Activated naive CD4-positive, alpha-beta T cell treated with anti-CD3 and anti-CD28 coated beads, Interleukin-2, amount 50 U/mL, for 72 hours (primary cell): ENCODE measurements around the gene FBXL19. TPM values are rescaled to one million over a fixed set of nuclear protein-coding genes. Genes with fewer than 3 reads are reported as not detected.
A peak's percentile ranks its signal among the peaks of the same experiment; 100 is the strongest.
"Not testable (repeated sequence)": the region's sequence is repeated elsewhere in the genome, so short reads cannot be mapped to it uniquely, and the experiment has no call there.

Experiments used
- ATAC-seq, 2 donors: fragments of 150-1000 bp; cut with Tn5 transposase; 2 replicates each; pipeline ENCODE4 v1.10.0; 2021; ENCODE audit warnings: mild to moderate bottlenecking in 2 of 2, moderate library complexity in 2 of 2
- DNase-seq, 2 donors: peaks; one replicate each; pipeline ENCODE4 v3.0.0; 2021 to 2022; ENCODE audit warnings: low spot score in 2 of 2
- H3K27ac Mint-ChIP-seq, 2 donors: one replicate each; pipeline ENCODE4 v1.8.0; 2022; ENCODE audit warnings: mild to moderate bottlenecking in 2 of 2, mixed read lengths in 2 of 2
- H3K36me3 Mint-ChIP-seq, 2 donors: one replicate each; pipeline ENCODE4 v1.8.0; 2022; ENCODE audit warnings: mixed read lengths in 2 of 2
- H3K9me3 Mint-ChIP-seq, 2 donors: one replicate each; pipeline ENCODE4 v1.8.0; 2022; ENCODE audit warnings: mixed read lengths in 2 of 2
- total RNA-seq, 2 donors: library from RNA; stranded (reverse); gene quantifications; one replicate each; pipeline ENCODE4 v1.2.3, GENCODE V29; 2022

Gene FBXL19, protein sequence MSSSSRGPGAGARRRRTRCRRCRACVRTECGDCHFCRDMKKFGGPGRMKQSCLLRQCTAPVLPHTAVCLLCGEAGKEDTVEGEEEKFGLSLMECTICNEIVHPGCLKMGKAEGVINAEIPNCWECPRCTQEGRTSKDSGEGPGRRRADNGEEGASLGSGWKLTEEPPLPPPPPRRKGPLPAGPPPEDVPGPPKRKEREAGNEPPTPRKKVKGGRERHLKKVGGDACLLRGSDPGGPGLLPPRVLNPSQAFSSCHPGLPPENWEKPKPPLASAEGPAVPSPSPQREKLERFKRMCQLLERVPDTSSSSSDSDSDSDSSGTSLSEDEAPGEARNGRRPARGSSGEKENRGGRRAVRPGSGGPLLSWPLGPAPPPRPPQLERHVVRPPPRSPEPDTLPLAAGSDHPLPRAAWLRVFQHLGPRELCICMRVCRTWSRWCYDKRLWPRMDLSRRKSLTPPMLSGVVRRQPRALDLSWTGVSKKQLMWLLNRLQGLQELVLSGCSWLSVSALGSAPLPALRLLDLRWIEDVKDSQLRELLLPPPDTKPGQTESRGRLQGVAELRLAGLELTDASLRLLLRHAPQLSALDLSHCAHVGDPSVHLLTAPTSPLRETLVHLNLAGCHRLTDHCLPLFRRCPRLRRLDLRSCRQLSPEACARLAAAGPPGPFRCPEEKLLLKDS
- total RNA-seq: 10 to 100 TPM; 24.4 to 36.4 TPM

DNA sequence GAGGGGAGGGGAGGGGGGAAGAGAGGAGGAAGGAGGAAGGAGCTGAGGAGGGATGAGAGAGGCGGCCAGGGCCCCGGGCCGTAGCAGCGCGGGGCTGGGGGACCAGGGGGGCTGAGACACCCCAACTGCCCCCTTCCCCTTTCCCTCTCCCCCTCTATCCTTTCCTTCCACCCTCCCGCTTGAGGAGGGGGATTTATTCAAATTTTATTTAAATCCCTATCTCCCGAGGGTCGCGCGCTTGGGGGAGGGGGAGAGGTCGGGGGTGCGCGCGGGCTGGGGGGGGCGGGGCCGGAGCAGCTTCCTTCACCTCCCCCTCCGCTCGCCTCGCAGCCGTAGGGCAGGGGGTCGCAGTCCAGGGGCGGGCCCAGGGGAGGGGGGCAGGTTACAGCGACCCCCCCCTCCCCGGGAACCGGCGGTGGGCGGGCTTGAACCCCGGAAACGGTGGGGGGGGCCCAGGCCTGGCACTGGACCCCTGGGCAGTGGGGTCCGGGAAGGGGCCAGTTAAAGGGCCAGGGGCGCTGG is at the start of gene FBXL19:
FBXL19 (plus strand) TSS at position 19 of the 522 bp plus-strand sequence. CDS start 2,183 bp downstream, outside the sequence.
- ATAC-seq (no peak), DNase-seq (no peak)
- H3K9me3 Mint-ChIP-seq: no peaks in the 10 kb centered on the region
- peaks cover 0 to 5% of the 10 kb centered on the region in 2 donors for H3K36me3 Mint-ChIP-seq
- peak within 1 kb of the TSS; percentile 97 to 100 for H3K27ac Mint-ChIP-seq

DNA sequence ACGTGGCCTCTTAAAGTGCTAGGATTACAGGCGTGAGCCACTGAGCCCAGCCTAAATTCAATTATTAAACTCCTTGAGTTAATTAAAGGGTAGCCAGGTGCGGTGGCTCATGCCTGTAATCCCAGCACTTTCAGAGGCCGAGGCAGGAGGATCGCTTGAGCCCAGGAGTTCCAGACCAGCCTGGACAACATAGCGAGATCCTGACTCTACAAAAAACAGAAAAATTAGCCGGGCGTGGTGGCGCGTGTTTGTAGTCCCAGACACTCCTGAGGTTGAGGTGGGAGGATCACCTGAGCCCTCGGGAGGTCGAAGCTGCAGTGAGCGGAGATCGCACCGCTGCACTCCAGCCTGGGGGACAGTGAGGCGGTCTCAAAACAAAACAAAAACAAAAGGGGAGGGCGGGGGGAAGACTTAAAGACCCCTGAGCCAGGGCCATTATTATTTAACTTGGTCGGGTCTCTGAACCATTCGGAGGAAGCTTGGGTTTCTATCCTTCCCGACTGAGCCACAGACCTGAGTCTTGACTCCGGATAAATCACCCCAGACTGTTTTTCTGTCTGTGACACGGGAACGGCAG is 49.0 kb upstream of the FBXL19 start:
- Mint-ChIP-seq H3K27ac (peak overlapping the region; percentile 90 to 92), H3K36me3 (peaks cover 19 to 23% of the 10 kb centered on the region in 2 donors), H3K9me3 (no peaks in the 10 kb centered on the region)
- ATAC-seq (no peak), DNase-seq (no peak)

DNA sequence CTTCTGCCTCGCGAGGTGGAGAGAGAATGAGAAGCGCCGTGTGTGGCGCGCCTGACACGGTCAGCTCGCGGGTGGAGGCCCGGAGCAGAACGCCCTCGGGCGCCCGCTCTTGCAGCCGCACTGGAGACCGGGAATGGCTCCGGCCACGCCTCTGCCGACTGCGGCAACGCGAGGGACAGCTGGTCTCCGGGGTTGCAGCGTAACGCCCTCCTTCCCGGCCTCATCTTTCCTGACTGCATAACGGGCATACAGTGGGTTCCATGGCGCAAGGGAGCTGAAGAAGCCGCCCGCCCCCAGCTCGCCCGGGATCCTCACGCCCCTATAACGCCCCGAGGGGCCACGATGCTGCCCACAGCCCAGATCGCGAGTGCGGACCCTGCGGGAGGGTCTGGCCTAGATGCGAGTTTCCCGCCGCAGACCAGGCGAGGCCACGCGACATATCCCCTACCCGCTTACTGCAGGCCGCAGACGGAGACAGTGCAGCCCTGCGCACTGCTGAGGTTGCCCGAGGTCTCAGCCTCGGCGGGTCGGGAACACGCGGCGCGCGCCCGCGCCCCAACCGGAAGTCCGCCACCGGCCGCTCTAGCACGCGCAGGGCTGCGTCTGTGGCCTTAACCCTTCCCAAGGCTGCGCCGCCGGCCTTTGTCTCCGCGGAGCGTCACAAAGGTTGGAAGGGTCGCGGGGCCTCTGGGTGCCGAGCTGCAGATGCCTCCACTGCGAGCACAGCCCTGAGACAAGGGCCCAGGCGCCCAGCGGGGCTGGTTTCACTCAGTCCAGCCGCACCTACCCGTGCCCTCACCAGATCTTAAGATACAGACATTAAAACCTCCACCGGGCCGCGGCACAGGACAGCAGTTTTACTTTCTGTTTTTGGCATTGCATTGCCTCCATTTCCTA is 48.3 kb upstream of the FBXL19 start:
- H3K36me3 Mint-ChIP-seq: peaks cover 19 to 23% of the 10 kb centered on the region in 2 donors
- H3K27ac Mint-ChIP-seq: peak overlapping the region; percentile 90 to 98
- no peaks in the 10 kb centered on the region for H3K9me3 Mint-ChIP-seq
- ATAC-seq: peak; percentile 78 to 93
- peak; percentile 87 to 88 for DNase-seq

DNA sequence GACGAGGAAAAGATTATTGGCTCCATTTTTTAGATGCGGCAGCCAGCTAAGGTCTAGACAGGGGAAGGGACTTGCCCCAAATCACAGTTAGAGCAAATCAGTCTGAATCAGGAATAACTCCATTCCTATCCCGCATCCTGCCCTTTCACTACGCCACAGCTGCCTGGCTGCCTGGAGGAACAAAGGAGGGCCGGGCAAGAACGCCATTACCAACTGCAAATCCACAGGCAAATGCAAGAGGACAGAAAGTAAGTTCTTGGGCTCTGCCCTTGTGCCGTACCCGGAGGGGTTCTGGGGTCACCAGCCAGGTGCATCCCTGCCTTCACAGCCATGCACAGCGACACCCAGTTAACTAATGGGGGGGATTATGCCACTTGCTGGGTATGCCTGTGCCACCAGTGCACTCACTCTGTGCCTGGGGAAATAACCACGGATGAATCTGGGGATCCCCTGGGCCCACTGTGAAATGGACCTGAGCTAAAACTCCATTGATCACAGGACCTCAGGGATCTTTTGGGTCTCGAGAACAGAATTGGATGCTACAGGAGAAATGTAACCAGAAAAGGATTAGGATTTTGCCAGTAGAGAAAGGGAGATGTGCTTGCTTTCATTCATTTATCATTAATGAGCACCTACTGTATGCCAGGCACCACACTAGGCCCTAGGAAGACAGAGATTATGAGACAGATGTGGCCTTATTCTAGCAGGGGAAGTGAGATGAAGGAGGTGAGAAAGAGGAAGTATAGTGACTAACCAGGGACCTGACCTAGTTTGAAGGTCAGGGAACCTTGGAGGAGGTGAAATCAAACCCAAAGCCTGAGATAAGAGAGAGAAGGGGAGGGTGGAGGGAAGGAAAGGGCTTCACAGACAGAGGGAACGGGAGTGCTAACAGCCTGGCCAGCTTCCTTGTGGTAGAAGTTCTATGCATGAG is 47.2 kb upstream of the FBXL19 start:
- Mint-ChIP-seq H3K36me3 (peaks cover 19 to 23% of the 10 kb centered on the region in 2 donors), H3K27ac (peak overlapping the region; percentile 90 to 98), H3K9me3 (no peaks in the 10 kb centered on the region)
- ATAC-seq: peak; percentile 17 to 77
- peak in 1 of 2 donors; percentile 26 for DNase-seq

DNA sequence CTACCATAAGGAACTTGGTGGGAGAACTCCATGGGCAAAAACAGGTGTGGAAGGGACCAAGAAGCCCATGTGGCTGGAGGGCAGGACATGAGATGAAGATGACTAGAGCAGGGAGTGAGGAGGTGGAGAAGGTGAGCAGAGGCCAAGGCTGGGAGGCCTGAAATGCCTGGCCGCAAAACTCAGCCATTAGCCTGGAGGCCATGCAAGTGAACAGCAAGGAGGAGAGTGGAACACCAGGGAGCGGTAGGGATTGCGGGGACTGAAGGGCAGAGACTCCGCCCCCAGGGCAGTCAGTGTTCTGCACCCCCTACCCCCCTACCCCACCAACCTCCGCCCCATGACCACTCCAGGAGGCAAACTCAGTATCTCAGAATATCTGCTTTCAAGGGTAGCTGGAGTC is 46.5 kb upstream of the FBXL19 start:
- Mint-ChIP-seq H3K36me3 (peaks cover 19 to 23% of the 10 kb centered on the region in 2 donors), H3K27ac (peak overlapping the region; percentile 90 to 98), H3K9me3 (no peaks in the 10 kb centered on the region)
- DNase-seq: no peak
- ATAC-seq: no peak

DNA sequence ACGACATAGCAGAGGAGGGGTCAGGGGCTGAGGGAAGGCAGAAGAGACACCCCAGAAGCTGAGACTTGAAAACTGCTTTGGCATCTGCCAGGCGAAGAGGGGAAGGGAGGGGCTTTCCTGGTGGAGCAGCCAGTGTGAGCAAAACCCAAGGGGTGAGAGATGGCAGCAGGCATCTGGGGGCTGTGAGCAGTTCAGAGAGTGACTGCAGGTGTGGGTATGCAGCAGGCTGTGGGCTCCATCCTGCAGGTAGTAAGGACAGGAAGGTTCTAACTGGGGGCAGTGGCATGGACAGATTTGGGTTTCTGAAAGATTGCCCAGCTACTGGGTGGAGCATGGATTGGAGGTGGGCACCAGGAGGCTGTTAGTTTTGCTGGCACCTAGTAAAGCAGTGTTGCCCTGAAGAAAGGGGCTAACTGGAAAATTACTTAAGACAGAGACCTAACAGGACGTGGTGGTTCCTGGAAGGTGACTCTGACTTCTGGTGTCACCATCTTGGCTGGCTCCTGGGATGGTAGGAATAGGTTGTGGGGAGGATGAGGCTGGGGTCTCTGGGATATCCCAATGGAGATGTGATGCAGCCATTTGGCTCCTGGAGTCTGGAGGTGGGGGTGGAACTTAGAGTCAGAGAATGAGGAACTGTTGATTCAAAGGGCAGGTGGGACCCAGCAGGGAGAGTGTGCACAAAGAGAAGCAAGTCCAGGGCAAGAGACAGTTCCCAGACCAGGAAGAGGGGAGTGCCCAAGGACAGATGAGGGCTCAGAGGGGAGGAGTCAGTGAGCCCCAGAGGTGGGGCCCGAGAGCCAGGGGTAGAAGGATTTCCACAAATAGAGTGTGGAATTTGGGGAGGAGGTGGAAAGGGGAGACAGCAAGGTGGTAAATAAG is 40.7 kb upstream of the FBXL19 start:
- no peaks in the 10 kb centered on the region for H3K9me3 Mint-ChIP-seq
- ATAC-seq (peak in 1 of 2 donors; percentile 47), DNase-seq (no peak)
- peak overlapping the region; percentile 59 to 94 for H3K27ac Mint-ChIP-seq
- H3K36me3 Mint-ChIP-seq: peaks cover 0 to 27% of the 10 kb centered on the region in 2 donors

DNA sequence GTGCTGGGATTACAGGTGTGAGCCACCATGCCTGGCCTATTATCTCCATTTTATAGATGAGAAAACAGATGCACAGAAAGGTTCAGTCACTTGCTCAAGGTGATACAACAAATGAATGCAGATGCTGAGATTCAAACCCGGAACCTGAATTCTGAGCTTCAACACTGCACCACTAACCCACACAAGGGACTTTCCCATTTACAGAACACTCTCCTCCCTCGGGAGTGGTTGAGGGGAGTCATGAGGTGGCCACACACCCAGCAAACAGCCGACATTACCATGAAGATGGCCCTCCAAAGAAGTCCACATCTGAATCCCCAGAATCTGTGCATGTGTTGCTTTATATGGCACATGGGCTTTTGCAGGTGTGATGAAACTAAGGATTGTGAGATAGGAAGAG is 38.6 kb upstream of the FBXL19 start:
- Mint-ChIP-seq H3K9me3 (no peaks in the 10 kb centered on the region), H3K36me3 (peaks cover 3 to 19% of the 10 kb centered on the region in 2 donors), H3K27ac (peak overlapping the region in 1 of 2 donors; percentile 2)
- DNase-seq (no peak), ATAC-seq (no peak)

DNA sequence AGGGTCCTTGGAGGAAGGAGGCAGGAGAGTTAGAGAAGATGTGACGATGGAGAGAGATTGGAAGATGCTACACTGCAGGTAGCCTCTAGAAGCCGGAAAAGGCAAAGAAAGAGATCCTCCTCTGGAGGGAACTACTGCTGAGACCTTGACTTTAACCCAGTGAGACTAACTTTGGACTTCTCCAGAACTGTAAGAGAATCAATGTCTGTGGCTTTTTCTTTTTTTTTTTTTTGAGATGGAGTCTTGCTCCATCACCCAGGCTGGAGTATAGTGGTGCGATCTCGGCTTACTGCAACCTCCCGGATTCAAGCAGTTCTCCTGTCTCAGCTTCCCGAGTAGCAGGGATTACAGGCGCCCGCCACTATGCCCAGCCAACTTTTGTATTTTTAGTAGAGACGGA is 38.2 kb upstream of the FBXL19 start:
- ATAC-seq (no peak), DNase-seq (no peak)
- Mint-ChIP-seq H3K36me3 (peaks cover 6 to 19% of the 10 kb centered on the region in 2 donors), H3K27ac (peak overlapping the region in 1 of 2 donors; percentile 2), H3K9me3 (no peaks in the 10 kb centered on the region)

DNA sequence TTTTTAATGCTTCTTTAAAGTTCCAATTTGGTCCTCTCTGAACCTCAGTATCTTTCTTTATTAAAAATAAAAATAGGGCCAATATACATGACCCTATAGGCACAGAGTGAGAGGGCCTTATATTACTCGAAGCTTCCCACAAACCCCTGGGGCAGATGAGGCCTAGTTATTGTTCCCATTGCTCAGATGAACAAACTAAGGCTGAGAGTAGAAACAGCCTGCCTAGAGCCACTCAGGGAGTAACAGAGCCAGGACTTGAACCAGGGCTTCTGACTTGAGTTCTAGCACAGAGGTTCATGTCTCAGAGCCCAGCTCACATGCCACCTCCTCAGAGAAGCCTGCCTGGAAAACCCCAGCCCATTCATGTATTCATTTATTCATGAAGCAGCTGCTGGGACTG is 37.2 kb upstream of the FBXL19 start:
- no peak for ATAC-seq
- Mint-ChIP-seq H3K9me3 (no peaks in the 10 kb centered on the region), H3K27ac (peak overlapping the region in 1 of 2 donors; percentile 68), H3K36me3 (peaks cover 6 to 19% of the 10 kb centered on the region in 2 donors)
- no peak for DNase-seq

DNA sequence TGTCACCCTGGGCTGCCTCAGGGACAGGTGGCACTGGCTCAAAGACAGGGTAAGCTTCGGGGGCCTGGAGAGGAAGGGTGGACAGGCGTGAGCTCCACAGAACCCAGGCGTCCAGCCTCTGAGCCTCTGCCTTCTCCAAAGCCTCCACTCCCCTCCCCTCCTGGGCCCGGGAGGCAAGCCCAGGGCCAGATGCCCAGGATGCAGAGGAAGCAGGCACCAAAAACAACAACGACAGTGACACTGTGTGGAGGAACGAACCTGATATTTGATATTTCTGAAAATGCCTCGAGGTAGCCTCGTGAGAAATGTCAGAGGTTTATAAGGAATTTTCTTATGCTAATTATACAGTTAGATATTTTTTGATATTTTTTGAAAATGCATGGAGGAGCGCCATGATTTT is 35.4 kb upstream of the FBXL19 start:
- Mint-ChIP-seq H3K27ac (no peak overlapping the region), H3K9me3 (no peaks in the 10 kb centered on the region), H3K36me3 (peaks cover 8 to 12% of the 10 kb centered on the region in 2 donors)
- no peak for DNase-seq
- ATAC-seq: no peak

DNA sequence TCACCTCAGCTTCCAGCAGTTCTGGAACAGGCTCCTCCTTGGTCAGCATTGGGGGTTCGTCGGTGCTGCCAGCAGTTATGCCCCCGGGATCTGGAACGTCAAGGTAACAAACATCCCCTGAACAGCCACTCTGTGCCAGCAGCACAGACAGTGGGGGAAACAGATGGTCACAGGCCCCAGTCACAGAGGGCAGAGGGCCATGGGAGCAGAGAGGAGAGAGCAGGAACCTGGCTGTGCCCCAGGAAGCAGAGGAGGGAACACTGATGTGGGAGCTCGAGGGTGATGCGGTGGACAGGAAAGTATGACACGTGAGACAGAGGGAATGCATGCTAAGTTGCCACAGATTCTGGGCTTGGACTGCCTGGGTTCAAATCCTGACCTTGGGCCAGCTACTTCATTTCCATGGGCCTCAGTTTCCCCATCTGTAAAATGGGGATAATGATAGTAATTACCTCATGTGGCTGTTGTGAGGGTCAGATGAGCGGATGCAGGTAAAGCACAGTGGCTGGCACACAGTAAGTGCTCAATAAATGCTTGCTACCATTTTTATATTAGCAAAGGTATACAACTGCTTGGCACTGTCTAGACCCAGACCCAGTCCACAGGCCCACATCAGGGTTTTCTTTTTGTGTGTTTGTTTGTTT is 34.4 kb upstream of the FBXL19 start:
- DNase-seq (no peak), ATAC-seq (no peak)
- peak overlapping the region; percentile 40 to 48 for H3K27ac Mint-ChIP-seq
- H3K36me3 Mint-ChIP-seq: peaks cover 13 to 15% of the 10 kb centered on the region in 2 donors
- no peaks in the 10 kb centered on the region for H3K9me3 Mint-ChIP-seq

DNA sequence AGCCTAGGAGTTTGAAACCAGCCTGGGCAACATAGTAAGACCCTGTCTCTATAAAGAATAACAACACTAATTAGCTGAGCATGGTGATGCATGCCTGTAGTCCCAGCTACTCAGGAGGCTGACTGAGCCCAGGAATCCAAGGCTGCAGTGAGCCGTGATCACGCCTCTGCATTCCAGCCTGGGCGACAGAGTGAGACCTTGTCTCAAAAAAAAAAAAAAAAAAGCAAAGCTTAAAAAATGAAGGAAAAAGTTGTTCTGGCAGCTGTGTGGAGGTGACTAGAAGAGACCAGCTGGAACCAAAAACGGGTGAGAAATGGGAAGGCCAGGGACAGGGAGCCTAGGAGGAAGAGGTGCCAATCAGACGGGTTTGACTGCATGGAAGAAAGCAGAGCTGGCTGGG is 33.7 kb upstream of the FBXL19 start:
- ATAC-seq: no peak
- H3K27ac Mint-ChIP-seq: peak overlapping the region in 1 of 2 donors; percentile 50
- DNase-seq: no peak
- no peaks in the 10 kb centered on the region for H3K9me3 Mint-ChIP-seq
- peaks cover 11 to 13% of the 10 kb centered on the region in 2 donors for H3K36me3 Mint-ChIP-seq

DNA sequence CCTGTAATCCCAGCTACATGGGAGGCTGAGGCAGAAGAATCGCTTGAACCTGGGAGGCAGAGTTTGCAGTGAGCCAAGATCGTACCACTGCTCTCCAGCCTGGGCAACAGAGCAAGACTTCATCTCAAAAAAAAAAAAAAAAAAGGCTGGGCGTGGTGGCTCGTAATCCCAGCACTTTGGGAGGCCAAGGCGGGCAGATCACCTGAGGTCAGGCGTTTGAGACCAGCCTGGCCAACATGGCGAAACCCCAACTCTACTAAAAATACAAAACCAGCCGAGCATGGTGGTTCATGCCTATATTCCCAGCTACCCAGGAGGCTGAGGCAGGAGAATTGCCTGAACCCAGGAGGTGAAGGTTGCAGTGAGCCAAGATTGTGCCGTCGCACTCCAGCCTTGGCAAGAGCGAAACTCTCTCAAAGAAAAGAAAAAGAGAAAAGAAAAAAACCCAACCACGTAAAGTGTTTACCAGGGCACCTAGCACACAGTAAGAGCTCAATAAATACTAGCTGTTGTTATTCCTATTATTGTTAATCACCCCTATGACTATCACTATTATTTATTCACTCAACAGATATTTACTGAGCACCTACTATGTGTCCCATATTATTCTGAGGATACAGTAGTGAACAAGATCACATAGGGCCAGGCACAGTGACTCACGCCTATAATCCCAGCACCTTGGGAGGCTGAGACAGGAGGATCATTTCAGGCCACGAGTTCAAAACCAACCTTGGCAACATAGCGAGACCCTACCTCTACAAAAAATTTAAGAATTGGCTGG is 32.1 kb upstream of the FBXL19 start:
- not testable (repeated sequence) for ATAC-seq, DNase-seq, H3K9me3 Mint-ChIP-seq
- Mint-ChIP-seq H3K36me3 (peaks cover 6 to 13% of the 10 kb centered on the region in 2 donors), H3K27ac (peak overlapping the region in 1 of 2 donors; percentile 31)
